VCaP (cell line): ENCODE data around the gene KLHL24.
A peak's percentile ranks its signal among the peaks of the same experiment; 100 is the strongest.
"Not testable (repeated sequence)": the region's sequence is repeated elsewhere in the genome, so short reads cannot be mapped to it uniquely, and the experiment has no call there.

Experiments used
- H3K27ac ChIP-seq: fragments of 450-650 bp; 2 replicates; pipeline ENCODE4 v1.5.1; 2017
- TF ChIP-seq, protein P1 (sequence below): fragments of 450-650 bp; conservative IDR thresholded peaks from 2 replicates; pipeline ENCODE4 v1.5.1; 2017; ENCODE audit warnings: mild to moderate bottlenecking, moderate library complexity

The KLHL24 gene

DNA sequence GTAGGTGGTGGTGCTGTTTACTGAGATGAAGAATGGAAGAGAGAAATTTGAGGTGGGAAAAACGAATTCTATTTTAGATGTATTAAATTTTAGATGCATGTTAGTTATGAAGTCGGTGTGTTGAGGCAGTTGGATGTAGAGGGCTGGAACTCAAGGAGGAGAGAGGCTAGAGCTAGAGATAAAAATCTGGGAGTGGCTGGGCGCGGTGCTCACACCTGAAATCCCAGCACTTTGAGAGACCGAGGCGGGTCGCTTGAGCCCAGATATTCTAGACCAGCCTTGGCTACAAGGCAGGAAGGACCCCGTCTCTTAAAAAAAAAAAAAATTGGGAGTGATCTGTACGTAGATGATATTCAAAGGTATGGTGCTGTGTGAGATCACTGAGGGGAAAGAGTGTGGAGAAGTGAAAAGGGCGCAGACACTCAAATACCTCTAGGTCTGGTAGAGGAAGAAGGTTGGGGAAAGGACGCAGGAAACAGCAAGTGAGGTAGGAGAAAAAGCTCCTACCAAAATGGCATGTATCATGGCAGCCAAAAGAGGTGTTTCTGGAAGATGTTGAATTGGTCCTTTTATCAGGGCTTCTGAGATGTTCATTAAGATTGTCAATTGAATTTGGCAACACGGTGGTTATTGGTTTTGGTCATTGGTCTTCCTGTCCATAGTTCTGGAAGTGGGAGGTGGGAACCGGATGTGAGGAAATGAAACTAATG is 64.0 kb downstream of the KLHL24 start:
- H3K27ac ChIP-seq, result peak overlapping the region; percentile 92
- TF ChIP-seq, protein P1, sequence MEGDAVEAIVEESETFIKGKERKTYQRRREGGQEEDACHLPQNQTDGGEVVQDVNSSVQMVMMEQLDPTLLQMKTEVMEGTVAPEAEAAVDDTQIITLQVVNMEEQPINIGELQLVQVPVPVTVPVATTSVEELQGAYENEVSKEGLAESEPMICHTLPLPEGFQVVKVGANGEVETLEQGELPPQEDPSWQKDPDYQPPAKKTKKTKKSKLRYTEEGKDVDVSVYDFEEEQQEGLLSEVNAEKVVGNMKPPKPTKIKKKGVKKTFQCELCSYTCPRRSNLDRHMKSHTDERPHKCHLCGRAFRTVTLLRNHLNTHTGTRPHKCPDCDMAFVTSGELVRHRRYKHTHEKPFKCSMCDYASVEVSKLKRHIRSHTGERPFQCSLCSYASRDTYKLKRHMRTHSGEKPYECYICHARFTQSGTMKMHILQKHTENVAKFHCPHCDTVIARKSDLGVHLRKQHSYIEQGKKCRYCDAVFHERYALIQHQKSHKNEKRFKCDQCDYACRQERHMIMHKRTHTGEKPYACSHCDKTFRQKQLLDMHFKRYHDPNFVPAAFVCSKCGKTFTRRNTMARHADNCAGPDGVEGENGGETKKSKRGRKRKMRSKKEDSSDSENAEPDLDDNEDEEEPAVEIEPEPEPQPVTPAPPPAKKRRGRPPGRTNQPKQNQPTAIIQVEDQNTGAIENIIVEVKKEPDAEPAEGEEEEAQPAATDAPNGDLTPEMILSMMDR, result no peak

DNA sequence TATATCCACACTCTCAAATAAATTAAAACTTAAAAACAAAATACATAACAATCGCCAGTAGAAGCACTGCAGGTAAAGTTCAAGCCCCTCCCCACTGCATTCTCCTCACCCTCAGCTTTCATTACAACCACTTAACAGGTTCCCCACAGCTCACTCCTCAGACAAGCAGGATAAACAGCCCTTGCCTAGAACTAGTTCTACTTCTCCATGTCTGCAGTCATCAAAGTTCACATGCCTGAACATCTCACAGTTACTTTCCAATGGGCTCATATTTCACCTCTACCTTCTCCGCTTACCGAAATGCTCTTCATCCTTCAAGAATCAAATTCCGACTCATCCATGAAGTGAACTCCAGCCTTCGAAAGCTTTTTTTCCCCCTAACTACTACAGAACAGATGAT is 66.3 kb downstream of the KLHL24 start:
- TF ChIP-seq, protein P1, result no peak
- no peak overlapping the region for H3K27ac ChIP-seq

DNA sequence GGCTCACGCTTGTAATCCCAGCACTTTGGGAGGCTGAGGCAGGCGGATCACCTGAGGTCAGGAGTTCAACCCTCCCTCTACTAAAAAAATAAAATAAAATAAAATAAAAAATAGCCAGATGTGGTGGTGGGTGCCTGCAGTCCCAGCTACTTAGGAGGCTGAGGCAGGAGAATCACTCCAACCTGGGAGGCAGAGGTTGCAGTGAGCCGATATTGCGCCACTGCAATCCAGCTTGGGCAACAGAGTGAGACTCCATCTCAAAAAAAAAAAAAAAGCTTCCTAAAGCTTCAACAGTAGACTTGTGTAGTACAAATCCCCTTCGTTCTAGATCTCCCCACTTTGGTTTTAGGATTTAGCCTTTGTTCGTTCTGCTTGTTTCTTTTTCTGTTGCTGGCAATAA is 68.5 kb downstream of the KLHL24 start:
- not testable (repeated sequence) for H3K27ac ChIP-seq

DNA sequence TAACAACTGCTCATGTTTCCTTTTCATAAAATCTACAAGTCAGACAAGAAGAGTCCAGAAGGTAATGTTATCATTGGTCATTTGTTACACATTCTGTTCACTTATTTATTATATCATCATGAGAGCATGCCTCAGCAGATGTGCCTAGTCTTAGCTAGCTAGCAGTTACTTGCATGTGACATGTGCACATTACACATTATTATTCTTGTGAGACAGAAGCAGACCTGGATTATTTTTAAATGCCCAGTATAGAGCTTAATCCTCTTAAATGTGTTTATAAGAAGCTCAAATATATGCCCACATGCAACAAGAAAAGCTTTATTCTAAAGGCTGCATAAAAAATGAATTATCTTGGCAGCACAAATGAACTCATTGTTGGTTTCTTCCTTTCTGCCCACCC is 74.8 kb downstream of the KLHL24 start:
- TF ChIP-seq, protein P1, result no peak
- no peak overlapping the region for H3K27ac ChIP-seq

DNA sequence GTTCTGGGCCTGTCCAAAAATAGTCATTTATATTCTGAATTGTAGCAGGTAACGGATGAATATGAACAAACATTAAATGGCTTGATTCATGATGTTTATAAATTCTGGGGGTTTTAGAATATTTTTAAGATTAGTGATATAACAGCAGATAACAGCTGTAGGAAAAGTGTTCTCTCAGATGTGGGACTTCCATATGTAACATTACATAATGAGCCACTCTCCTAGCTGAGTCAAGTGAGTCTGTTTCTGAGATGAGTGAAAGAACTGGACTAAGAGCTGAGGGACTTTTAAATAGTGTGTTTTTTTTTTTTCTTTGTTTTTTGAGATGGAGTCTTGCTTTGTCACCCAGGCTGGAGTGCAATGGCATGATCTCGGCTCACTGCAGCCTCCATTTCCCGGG is 76.1 kb downstream of the KLHL24 start:
- TF ChIP-seq, protein P1, result no peak
- H3K27ac ChIP-seq, result no peak overlapping the region

DNA sequence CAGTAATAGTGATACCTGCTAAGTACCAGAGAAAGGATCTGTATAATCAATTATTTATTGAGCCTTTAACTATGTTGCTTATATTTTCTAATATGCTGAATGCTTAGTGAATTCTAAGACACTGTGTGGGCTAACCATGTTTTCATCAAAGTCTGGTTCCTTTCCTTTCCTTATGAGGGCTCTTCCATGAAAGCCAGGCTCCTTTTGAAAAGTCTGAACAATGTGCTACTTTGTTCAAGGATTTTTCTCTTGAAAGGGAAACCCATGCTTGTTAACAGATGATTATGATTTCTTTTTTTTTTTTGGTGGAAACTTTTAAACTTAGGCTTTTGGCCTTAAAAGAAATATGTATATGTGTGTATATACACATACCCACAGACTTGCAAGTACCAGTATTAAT is 79.2 kb downstream of the KLHL24 start:
- H3K27ac ChIP-seq, result no peak overlapping the region
- TF ChIP-seq, protein P1, result no peak

DNA sequence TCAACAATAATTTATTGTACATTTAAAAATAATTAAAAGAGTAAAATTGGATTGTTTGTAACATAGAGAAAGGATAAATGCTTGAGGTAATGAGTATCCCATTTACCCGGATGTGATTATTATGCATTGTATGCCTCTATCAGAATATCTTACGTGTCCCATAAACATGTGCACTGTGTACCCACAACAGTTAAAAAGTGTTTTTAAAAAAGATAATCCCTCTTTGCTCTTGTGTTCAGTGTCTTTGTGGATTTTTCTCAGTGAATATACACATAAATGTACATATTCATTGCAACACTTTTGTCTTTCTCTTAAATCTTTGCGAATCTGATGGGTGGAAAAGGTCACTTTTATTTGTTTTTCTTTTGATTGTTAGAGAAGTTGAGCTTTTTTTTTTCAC is 82.6 kb downstream of the KLHL24 start:
- H3K27ac ChIP-seq, result no peak overlapping the region
- TF ChIP-seq, protein P1, result no peak

DNA sequence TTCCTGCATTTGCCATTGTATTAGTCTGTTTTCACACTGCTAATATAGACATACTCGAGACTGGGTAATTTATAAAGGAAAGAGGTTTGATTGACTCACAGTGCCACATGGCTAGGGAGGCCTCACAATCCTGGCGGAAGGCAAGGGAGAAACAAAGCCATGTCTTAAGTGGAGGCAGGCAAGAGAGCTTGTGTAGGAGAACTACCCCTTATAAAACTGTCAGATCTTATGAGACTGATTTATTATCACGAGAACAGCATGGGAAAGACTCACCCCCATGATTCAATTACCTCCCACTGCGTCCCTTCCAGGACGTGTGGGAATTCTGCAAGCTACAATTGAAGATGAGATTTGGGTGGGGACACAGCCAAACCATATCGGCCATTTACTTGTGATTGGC is 90.0 kb downstream of the KLHL24 start:
- TF ChIP-seq, protein P1, result no peak
- no peak overlapping the region for H3K27ac ChIP-seq
